WERI-Rb-1 (cell line): ENCODE measurements around the gene ILF3.
A peak's percentile ranks its signal among the peaks of the same experiment; 100 is the strongest.

Source experiments
- DNase-seq: peaks from one replicate; pipeline ENCODE4 v3.0.0-alpha.2; 2020
- H3K27ac ChIP-seq: fragments of 250-450 bp; sonication (Bioruptor Pico); 2 replicates; pipeline ENCODE4 v1.5.1; 2020; ENCODE audit warnings: mild to moderate bottlenecking, moderate library complexity
- H3K27me3 ChIP-seq: fragments of 250-450 bp; sonication (Bioruptor Pico); 2 replicates; pipeline ENCODE4 v1.5.1; 2021; ENCODE audit warnings: mild to moderate bottlenecking, low read depth, moderate library complexity; ENCODE audit not compliant: insufficient read depth, severe bottlenecking
- H3K36me3 ChIP-seq: fragments of 250-450 bp; sonication (Bioruptor Pico); 2 replicates; pipeline ENCODE4 v1.5.1; 2020; ENCODE audit warnings: mild to moderate bottlenecking, moderate library complexity
- H3K4me3 ChIP-seq: 2 replicates; pipeline ENCODE4 v1.5.1; 2011; ENCODE audit warnings: low read depth, mild to moderate bottlenecking, control low read depth, low read length
- H3K9me3 ChIP-seq: fragments of 250-450 bp; sonication (Bioruptor Pico); 2 replicates; pipeline ENCODE4 v1.5.1; 2021; ENCODE audit warnings: mild to moderate bottlenecking, moderate library complexity; ENCODE audit not compliant: severe bottlenecking
- CTCF ChIP-seq: IDR thresholded peaks from 2 replicates; pipeline ENCODE4 v1.5.1; 2011; ENCODE audit warnings: low read depth, mild to moderate bottlenecking, control low read depth, inconsistent platforms, low read length

The ILF3 gene

DNA sequence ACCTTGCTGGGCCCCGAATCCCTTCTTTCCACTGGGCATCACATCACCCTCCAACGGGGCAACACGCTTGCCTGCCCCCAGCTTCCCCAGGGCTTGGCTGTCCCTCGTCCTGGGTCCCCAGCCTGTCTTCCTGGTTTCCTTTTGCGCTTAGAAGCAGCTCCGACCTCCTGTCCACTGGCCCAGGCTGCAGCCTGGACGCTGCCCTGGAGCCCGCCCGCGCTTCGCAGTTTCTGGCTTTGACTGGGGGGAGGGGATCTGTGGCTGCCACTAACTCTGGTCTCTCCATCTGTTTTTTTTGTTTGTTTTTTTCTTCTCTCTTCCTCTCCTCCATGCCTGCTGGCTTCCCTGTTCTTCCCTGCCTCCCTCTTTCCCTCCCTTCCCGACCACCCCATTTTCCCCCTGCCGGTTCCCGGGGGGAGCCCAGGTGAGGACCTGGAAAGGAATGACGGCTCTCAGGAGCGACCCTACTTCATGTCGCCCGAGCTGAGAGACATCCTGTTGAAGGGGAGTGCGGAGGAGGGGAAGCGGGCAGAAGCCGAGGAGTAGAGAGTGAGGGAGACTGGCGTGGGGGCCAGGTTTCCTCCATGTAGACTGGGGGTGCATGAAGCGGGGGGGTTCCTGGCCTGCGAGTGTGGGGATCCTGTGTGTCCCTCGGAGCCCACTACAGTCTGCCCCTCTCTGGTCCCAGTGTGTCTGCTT lies 11.5 kb upstream of the ILF3 start:
- Histone ChIP-seq H3K27me3 (no peaks in the 10 kb centered on the region), H3K9me3 (no peaks in the 10 kb centered on the region), H3K27ac (peak overlapping the region; percentile 74), H3K4me3 (no peak overlapping the region), H3K36me3 (peaks cover 49% of the 10 kb centered on the region)
- TF ChIP-seq CTCF, result no peak
- DNase-seq, result peak; percentile 61

DNA sequence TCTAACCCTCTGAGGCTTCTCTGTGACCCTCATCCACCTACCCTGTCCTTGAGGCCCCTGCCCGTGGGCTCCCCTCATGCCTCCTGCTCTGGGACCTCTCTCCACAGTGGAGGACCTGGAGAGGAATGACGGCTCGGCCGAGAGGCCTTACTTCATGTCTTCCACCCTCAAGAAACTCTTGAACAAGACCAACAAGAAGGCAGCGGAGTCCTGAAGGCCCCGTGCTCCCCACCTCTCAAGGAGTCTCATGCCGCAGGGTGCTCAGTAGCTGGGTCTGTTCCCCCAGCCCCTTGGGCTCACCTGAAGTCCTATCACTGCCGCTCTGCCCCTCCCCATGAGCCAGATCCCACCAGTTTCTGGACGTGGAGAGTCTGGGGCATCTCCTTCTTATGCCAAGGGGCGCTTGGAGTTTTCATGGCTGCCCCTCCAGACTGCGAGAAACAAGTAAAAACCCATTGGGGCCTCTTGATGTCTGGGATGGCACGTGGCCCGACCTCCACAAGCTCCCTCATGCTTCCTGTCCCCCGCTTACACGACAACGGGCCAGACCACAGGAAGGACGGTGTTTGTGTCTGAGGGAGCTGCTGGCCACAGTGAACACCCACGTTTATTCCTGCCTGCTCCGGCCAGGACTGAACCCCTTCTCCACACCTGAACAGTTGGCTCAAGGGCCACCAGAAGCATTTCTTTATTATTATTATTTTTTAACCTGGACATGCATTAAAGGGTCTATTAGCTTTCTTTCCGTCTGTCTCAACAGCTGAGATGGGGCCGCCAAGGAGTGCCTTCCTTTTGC lies 10.8 kb upstream of the ILF3 start:
- no peak for TF ChIP-seq CTCF
- Histone ChIP-seq H3K9me3 (no peaks in the 10 kb centered on the region), H3K27ac (peak overlapping the region; percentile 74), H3K27me3 (no peaks in the 10 kb centered on the region), H3K4me3 (no peak overlapping the region), H3K36me3 (peaks cover 43% of the 10 kb centered on the region)
- DNase-seq, result no peak

GRCh38 chr19:10643968-10644259 lies 10.2 kb upstream of the ILF3 start:
- DNase-seq, result peak; percentile 14
- peaks cover 38% of the 10 kb centered on the region for H3K36me3 ChIP-seq
- peak overlapping the region; percentile 74 for H3K27ac ChIP-seq
- no peaks in the 10 kb centered on the region for H3K27me3 ChIP-seq
- H3K4me3 ChIP-seq, result no peak overlapping the region
- no peak for TF ChIP-seq CTCF
- no peaks in the 10 kb centered on the region for H3K9me3 ChIP-seq

- peak; percentile 82 for TF ChIP-seq CTCF
- H3K36me3 ChIP-seq, result peaks cover 32% of the 10 kb centered on the region
- no peaks in the 10 kb centered on the region for H3K27me3 ChIP-seq
- DNase-seq, result peak; percentile 96
- H3K4me3 ChIP-seq, result no peak overlapping the region
- peak overlapping the region; percentile 74 for H3K27ac ChIP-seq
- H3K9me3 ChIP-seq, result no peaks in the 10 kb centered on the region
Observed at GRCh38 chr19:10644260-10645007, 9.7 kb upstream of the ILF3 start.

GRCh38 chr19:10646456-10647159 lies 7.5 kb upstream of the ILF3 start:
- Histone ChIP-seq H3K4me3 (no peak overlapping the region), H3K27ac (no peak overlapping the region), H3K9me3 (no peaks in the 10 kb centered on the region), H3K36me3 (peaks cover 25% of the 10 kb centered on the region), H3K27me3 (no peaks in the 10 kb centered on the region)
- DNase-seq, result no peak
- no peak for TF ChIP-seq CTCF
